NOMO-1 treated with dmso at 0.1 percent for 144 hours (cell line): ENCODE data around the gene HYAL3.
"Not testable (repeated sequence)": the region's sequence is repeated elsewhere in the genome, so short reads cannot be mapped to it uniquely, and the experiment has no call there.

Experiments used
- DNase-seq: peaks from one replicate; lab custom pipeline; 2025; ENCODE audit not compliant: unreplicated experiment; lab: John Stamatoyannopoulos, UW

HYAL3 gene

DNA sequence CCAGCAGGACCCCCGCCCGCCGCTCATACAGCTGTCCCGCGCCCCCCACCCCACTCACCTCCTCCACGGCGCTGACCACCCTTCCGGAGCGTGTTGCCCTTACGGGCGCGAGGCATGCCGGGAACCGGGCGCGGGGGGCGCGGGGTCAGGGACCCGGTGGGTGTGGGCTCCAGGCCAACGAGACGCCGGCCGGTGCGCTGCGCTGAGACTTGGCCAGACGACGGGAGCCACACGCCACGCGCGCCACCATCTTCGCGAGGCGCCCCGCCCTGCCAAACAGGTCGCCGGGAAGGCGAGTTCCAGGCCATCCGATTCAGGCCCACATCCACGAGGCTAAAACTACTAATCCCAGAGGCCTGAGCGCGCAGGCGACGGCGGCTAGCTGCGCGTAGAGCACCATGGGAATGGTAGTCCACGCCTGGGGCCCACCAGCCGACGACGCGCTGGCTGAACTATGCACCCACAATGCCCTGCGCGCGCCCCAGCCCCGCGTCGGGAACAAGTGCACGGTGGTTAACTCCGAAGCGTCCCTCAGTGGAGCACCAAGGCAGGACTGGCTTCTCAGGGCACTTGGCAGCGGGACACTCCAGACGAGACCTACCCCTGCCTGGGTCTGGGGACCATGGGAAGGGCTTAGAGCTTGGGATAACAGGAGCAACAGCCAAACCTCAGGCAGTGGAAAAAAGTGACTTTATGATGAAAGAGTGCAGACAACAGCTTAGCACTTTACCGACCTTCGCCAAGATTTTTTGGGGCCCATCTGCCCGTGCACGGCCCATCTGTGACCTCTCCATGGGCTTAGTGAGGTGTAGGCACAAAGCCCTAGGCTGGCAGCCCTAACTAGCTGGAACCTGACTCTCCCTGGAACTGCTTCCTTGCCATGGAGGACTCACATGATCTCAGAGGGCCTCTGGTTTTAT, 6.8 kb downstream of the HYAL3 start, which contains the start of gene IFRD2:
IFRD2 (minus strand) TSS at position 271 of the 920 bp plus-strand sequence; CDS start at position 116, 155 bp downstream.
- DNase-seq: peak; percentile 98

- no peak for DNase-seq
Observed at GRCh38 chr3:50290161-50290641, 9.0 kb downstream of the HYAL3 start.

DNA sequence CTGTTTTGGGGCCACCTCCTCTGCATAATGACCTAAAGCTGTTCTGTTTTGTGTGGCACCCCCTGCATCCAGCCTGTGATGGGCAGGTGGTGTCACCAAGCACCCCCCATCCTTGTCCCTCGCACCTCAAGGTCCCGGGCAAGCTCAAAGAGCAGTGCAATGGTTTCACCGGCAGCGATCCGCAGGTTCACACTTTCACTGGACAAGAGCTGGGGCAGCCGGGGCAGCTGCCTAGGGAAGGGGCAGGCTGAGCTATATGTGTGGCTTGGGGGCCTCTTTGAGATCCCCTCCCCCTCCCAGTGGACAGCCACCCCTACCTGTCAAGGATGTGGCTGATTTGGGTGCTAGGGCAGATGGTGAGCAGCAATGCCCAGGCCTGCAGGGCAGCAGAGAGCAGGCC, 10.1 kb downstream of the HYAL3 start:
- no peak for DNase-seq

DNA sequence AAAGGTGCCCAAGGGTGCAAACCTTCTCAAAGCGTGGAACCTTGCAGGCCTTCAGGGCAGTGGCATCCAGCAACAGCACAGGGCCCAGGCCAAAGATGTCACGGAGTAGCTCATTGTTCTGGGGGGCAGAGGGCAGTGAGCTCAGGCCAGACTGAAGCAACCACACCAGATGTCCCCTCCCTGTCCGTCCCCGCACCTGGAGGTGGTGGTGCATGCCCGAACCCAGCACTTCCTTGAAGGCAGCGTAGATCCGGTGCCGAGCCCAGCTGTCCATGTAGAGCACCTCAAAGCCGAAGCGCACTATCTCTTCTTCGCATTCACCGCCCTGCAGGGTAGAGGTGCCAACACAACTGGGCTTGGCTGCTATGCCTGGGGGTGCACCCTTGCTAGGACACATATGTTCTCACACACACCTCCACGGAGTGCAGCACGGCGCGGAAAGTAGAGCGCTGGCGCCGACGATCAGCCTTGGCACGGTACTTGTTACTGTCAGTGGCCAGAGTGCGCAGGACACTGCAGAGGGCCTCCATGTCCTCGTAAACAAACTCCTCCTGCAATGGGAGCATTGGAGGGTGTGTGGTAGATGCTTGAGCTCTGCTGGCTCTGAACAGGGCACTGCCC, 10.7 kb downstream of the HYAL3 start:
- DNase-seq: no peak

- DNase-seq: no peak
Observed at GRCh38 chr3:50287262-50287661, 11.9 kb downstream of the HYAL3 start.

DNA sequence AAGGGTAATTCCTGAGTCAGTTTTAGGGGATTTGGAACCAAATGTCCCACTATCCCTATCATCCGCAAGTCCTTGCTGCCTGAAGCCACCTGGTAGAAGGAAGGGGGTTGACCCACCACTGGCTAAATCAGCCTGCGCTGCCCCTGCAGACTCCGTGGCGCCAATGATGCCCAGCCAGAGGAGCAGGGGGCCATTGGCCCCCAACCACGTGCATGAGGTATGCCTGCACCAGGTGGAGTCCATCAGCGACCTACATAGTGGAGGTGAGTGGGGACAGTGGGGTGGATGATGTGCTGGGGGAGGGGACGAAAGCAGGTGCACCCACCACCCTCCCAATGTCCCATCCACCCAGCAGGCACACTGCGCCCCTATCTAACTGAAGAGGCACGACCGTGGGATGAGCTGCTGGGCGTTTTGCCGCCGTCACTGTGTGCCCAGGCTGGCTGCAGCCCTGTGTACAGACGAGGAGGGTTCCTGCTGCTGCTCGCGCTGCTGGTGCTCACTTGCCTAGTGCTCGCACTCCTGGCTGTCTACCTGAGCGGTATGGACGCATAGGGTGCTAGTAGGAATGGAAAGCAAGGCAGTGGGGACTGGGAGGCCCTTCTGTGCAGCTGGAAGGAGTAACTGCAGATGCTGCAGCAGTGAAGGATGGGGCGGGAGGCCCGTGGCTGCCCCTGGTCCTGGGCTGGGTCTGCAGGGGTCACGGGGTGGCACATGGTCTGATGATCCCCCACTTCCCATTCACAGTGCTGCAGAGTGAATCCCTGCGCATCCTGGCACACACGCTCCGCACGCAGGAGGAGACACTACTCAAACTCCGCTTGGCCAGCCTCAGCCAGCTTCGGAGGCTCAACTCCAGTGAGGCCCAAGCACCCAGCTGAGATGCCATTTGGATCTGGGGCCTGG, 12.6 kb downstream of the HYAL3 start:
- DNase-seq: no peak

GRCh38 chr3:50284121-50284520, 15.1 kb downstream of the HYAL3 start:
- DNase-seq: not testable (repeated sequence)

DNA sequence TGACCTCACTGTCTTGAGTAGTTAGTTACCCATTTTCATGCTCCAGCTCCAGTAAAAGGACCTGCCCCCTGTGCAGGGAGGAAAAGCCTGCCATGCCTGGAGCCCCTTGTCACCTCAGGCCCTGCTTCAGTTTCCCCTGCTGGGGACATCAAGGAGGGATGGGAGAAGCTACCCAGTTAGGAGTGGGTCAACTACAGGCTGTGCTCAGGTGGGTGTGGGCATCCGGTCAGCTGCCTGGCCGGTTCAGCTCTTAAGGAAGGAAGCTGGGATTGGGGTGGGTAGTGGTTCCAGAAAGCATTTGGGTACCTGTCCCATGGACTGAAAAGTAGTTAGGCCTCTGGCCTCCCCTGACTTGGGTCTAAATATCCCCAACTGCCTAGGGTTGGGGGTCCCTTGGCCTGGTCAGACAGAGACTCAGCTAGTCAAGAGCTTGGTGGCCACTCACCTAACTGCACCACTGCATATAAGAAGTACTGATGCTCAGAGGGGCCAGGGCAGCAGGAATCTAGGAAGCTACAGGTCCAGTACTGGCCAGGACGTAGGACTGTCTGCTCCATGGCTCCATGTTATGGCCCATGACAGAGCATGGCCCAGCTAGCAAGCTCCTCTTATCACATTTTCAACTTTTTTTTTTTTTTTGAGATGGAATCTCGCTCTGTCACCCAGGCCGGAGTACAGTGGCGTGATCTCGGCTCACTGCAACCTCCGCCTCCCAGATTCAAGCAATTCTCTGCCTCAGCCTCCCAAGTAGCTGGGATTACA, 19.8 kb downstream of the HYAL3 start:
- DNase-seq: no peak

GRCh38 chr3:50278880-50279224, 20.4 kb downstream of the HYAL3 start, which contains the start of gene LSMEM2:
Gene LSMEM2, plus strand, starts transcription at chr3:50279087. Its CDS starts 27 bp downstream, at chr3:50279114.
- DNase-seq: no peak

DNA sequence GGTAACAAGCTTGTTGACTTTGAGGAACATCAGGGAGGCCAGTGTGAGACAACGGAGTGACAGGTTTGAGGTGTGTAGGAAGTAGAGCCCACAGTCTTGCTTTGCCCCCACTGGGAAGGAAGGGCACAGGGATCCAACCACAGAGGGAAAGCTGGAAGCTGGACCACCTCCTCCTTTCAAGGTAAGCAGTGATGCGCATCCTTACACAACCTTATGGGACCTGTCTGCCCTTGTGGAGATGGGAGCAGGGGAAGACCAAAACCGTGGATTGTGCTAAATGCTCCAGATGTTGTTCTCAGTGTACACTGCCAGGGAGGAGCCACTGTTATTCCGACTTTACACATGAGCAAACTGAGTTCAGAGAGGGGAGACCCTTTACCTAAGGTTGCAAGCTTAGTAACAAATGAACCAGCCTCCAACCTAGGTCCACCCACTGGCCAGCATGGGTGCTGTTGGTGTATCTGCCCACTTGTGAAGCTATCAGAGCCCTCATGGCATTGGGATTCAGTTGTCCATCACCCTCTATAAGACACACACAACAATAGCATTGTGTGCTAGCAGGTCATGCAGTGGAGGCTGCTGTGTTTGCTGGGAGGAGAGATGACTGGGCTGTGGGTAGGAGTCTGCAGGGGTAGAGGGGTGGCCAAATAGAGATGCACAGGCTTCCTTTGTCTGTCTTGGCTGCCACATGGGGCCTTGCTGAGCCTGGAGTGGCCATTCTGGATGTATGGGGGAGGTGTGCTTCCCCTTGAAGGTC, 20.9 kb downstream of the HYAL3 start:
- DNase-seq: no peak

GRCh38 chr3:50276762-50277101, 22.5 kb downstream of the HYAL3 start:
- DNase-seq: no peak

- no peak for DNase-seq
Observed at GRCh38 chr3:50275996-50276761, 23.0 kb downstream of the HYAL3 start.

DNA sequence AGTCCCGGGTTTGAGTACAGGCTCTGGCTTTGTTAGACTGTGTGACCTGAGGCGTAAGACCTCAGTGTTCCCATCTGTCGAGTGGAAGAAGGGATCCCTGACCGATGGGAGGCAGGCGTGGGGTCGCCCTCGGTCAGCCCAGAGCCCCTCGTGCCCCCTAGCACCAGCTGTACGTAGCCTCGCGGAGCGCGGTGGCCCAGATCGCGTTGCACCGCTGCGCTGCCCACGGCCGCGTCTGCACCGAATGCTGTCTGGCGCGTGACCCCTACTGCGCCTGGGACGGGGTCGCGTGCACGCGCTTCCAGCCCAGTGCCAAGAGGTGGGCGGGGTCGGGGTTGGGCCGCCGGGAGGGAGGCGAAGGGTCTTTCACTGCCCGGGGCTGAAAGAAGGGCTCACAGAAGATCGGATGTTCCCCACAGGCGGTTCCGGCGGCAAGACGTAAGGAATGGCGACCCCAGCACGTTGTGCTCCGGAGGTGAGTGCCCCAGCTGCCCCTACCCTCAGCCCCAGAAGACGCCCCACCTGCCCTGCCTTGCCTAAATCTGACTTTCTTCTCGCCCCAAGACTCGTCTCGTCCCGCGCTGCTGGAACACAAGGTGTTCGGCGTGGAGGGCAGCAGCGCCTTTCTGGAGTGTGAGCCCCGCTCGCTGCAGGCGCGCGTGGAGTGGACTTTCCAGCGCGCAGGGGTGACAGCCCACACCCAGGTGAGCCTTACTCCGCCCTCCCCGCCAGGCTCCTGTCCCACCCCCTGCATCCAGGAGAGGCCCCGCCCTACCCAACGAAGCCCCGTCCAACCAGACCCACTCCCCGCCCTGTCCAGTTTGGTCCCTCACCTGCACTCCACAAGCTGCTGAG, 23.8 kb downstream of the HYAL3 start:
- no peak for DNase-seq

DNA sequence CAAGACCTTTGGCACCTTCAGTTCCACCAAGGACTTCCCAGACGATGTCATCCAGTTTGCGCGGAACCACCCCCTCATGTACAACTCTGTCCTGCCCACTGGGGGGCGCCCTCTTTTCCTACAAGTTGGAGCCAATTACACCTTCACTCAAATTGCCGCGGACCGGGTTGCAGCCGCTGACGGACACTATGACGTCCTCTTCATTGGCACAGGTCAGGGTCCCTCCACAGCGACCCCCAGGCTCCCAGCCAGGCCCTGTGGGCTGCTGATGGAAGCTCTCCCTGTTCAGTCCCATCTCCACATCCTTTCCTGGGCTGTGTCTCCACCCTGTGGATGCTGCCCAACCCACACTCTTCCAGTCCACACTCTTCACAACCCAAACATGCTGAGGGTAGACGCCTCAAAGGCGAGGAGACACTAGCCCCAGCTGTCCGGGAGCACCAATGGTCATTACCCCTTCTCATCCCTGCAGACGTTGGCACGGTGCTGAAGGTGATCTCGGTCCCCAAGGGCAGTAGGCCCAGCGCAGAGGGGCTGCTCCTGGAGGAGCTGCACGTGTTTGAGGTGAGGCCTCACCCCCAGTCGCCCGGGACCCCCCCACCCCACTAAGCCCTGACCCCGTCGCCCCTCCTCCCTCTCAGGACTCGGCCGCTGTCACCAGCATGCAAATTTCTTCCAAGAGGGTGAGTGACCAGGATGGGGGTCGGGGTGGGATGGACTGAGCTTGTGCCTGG, 24.7 kb downstream of the HYAL3 start:
- no peak for DNase-seq

- no peak for DNase-seq
Observed at GRCh38 chr3:50273689-50274065, 25.5 kb downstream of the HYAL3 start.

GRCh38 chr3:50272911-50273688, 26.1 kb downstream of the HYAL3 start:
- peak; percentile 86 for DNase-seq

- DNase-seq: not testable (repeated sequence)
Observed at GRCh38 chr3:50272538-50272910, 26.7 kb downstream of the HYAL3 start.
